Panc1 (cell line): ENCODE data around the gene CDKAL1.

Experiments
- CTCF ChIP-seq: fragments of 450-650 bp; IDR thresholded peaks from 2 replicates; pipeline ENCODE4 v1.5.1; 2017; ENCODE audit warnings: mild to moderate bottlenecking
- POLR2AphosphoS5 ChIP-seq: IDR thresholded peaks from 2 replicates; pipeline ENCODE4 v1.6.1; 2012; ENCODE audit warnings: mild to moderate bottlenecking, low read depth, low read length, moderate library complexity
- TCF7L2 ChIP-seq: IDR thresholded peaks from 2 replicates; pipeline ENCODE4 v1.6.1; 2011; ENCODE audit warnings: mild to moderate bottlenecking, low read depth, low read length, inconsistent platforms
- TF ChIP-seq, protein P1 (sequence below), 2 experiments: IDR thresholded peaks; 2 replicates each; pipeline ENCODE4 v1.6.1; 2011 to 2012; ENCODE audit warnings: low read depth in 2 of 2, control low read depth in 1 of 2, low read length in 1 of 2, mild to moderate bottlenecking in 1 of 2, moderate library complexity in 1 of 2; ENCODE audit not compliant: insufficient read depth in 1 of 2

- TF ChIP-seq POLR2AphosphoS5 (no peak), CTCF (no peak), TCF7L2 (no peak)
- TF ChIP-seq, protein P1, sequence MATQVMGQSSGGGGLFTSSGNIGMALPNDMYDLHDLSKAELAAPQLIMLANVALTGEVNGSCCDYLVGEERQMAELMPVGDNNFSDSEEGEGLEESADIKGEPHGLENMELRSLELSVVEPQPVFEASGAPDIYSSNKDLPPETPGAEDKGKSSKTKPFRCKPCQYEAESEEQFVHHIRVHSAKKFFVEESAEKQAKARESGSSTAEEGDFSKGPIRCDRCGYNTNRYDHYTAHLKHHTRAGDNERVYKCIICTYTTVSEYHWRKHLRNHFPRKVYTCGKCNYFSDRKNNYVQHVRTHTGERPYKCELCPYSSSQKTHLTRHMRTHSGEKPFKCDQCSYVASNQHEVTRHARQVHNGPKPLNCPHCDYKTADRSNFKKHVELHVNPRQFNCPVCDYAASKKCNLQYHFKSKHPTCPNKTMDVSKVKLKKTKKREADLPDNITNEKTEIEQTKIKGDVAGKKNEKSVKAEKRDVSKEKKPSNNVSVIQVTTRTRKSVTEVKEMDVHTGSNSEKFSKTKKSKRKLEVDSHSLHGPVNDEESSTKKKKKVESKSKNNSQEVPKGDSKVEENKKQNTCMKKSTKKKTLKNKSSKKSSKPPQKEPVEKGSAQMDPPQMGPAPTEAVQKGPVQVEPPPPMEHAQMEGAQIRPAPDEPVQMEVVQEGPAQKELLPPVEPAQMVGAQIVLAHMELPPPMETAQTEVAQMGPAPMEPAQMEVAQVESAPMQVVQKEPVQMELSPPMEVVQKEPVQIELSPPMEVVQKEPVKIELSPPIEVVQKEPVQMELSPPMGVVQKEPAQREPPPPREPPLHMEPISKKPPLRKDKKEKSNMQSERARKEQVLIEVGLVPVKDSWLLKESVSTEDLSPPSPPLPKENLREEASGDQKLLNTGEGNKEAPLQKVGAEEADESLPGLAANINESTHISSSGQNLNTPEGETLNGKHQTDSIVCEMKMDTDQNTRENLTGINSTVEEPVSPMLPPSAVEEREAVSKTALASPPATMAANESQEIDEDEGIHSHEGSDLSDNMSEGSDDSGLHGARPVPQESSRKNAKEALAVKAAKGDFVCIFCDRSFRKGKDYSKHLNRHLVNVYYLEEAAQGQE (IDR thresholded peaks at IDR 0.05; ENCODE audit: insufficient read depth in 1 of 2, low read depth in 2 of 2, low read length in 1 of 2) = no peak
These were observed 498.8 kb downstream of the CDKAL1 start for GRCh38 chr6:21033084-21033483.
